ENCODE measurements around the gene SLC39A13.

Gene SLC39A13

DNA sequence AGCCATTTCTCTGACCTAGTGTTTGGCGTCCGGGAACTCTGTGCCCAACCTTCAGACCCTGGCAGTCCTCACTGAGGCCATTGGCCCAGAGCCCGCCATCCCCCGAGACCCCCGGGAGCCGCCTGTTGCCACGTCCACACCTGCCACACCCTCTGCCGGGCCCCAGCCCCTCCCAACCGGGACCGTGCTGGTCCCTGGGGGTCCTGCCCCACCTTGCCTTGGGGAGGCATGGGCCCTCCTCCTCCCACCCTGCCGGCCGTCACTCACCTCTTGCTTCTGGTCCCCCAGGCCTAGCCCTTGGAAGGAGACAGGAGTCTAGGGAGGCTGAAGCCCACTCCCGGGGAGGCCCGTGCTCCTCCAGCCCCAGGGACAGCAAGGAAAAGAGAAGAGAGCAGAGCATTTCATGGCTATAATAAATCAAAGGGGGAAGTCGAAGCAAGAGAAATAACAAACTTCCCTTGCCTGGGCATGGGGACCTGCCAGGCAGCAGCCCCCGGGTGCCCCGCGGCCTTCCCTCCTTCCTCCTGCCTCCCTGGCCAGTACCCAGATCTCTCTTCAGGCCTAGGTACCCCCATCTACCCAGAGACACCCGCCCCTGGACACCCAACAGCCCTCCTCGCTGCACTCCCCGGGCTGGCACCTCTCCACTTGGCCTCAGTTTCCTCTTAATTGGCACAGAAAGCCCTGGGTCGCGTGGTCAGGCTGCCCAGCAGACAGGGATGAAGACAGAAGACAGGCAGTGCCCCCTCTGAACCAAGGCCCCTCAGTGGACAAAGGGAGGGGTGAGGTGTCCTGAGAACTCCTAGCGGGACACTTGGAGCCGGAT lies 13.0 kb upstream of the SLC39A13 start:
- Histone ChIP-seq H3K9me3 (ENCODE audit: control insufficient read depth, insufficient read depth, low read length) (no peaks in the 10 kb centered on the region), H3K9ac (ENCODE audit: low read depth, low read length) (no peak overlapping the region), H3K27me3 (ENCODE audit: control insufficient read depth, insufficient read depth, low read length) (no peaks in the 10 kb centered on the region), H3K4me3 (ENCODE audit: low read depth, low read length) (no peak overlapping the region), H3K4me1 (ENCODE audit: control insufficient read depth, insufficient read depth, low read length) (peaks cover 8% of the 10 kb centered on the region), H3K36me3 (ENCODE audit: control insufficient read depth, insufficient read depth, low read length) (no peaks in the 10 kb centered on the region)

DNA sequence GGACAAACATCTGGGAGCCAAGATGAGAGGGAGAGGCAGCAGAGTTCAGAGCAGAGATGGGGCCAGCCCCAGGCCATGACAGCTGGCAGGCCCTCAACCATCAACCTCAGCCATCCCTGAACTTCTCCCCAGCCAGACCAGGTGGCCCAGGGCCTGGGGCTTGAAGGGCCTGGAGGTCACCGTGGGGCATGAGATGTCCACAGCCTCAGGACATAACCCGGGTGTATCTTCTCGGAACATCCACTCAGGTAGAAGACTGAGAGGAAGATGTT lies 12.4 kb upstream of the SLC39A13 start:
- no peaks in the 10 kb centered on the region for H3K36me3 ChIP-seq (ENCODE audit: control insufficient read depth, insufficient read depth, low read length)
- no peaks in the 10 kb centered on the region for H3K9me3 ChIP-seq (ENCODE audit: control insufficient read depth, insufficient read depth, low read length)
- H3K27me3 ChIP-seq (ENCODE audit: control insufficient read depth, insufficient read depth, low read length): no peaks in the 10 kb centered on the region
- peaks cover 12% of the 10 kb centered on the region for H3K4me1 ChIP-seq (ENCODE audit: control insufficient read depth, insufficient read depth, low read length)
- no peak overlapping the region for H3K4me3 ChIP-seq (ENCODE audit: low read depth, low read length)
- no peak overlapping the region for H3K9ac ChIP-seq (ENCODE audit: low read depth, low read length)

DNA sequence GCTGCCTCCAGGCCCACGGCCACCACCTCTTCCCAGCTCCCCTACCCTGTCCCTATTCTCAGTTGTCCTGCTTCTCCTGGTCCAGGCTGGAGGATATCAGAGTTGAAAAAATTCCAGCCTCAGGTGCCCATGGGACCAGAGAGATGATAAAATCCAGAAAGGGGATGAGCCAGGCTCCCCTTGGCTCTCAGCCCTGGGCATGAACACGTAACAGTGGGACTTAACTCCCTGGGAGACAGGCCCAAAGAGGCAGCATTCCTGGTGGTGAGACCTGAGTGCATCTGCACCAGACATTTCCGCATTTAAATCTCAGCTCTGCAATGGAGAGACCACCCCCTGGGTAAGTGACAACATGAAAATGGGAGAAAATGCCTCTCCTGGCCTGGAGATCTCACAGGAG lies 10.4 kb upstream of the SLC39A13 start:
- Histone ChIP-seq H3K9ac (ENCODE audit: low read depth, low read length) (no peak overlapping the region), H3K4me3 (ENCODE audit: low read depth, low read length) (no peak overlapping the region), H3K4me1 (ENCODE audit: control insufficient read depth, insufficient read depth, low read length) (peaks cover 19% of the 10 kb centered on the region), H3K36me3 (ENCODE audit: control insufficient read depth, insufficient read depth, low read length) (no peaks in the 10 kb centered on the region), H3K27me3 (ENCODE audit: control insufficient read depth, insufficient read depth, low read length) (no peaks in the 10 kb centered on the region), H3K9me3 (ENCODE audit: control insufficient read depth, insufficient read depth, low read length) (no peaks in the 10 kb centered on the region)

DNA sequence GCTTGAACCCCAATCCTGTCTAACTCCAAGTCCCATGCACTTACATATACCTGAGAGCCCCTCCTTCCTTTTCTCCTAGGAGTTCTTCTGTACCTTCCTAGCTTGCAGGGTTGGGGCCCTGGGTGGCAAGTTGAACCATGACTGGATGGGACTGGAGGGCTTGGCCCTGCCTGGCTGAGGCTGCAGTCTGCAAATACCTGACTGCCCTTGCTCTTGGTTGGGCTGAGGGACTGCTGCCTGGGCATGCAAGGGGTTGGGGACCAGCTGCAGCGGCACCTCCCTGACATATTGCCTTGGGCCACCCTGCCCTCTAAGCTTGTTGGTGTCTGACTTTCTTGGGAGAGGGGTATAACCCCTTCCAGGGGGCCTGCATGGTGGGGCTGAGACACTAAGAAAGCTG lies 9.8 kb upstream of the SLC39A13 start:
- no peak overlapping the region for H3K9ac ChIP-seq (ENCODE audit: low read depth, low read length)
- no peaks in the 10 kb centered on the region for H3K9me3 ChIP-seq (ENCODE audit: control insufficient read depth, insufficient read depth, low read length)
- H3K4me1 ChIP-seq (ENCODE audit: control insufficient read depth, insufficient read depth, low read length): peaks cover 19% of the 10 kb centered on the region
- no peaks in the 10 kb centered on the region for H3K27me3 ChIP-seq (ENCODE audit: control insufficient read depth, insufficient read depth, low read length)
- no peaks in the 10 kb centered on the region for H3K36me3 ChIP-seq (ENCODE audit: control insufficient read depth, insufficient read depth, low read length)
- H3K4me3 ChIP-seq (ENCODE audit: low read depth, low read length): no peak overlapping the region

DNA sequence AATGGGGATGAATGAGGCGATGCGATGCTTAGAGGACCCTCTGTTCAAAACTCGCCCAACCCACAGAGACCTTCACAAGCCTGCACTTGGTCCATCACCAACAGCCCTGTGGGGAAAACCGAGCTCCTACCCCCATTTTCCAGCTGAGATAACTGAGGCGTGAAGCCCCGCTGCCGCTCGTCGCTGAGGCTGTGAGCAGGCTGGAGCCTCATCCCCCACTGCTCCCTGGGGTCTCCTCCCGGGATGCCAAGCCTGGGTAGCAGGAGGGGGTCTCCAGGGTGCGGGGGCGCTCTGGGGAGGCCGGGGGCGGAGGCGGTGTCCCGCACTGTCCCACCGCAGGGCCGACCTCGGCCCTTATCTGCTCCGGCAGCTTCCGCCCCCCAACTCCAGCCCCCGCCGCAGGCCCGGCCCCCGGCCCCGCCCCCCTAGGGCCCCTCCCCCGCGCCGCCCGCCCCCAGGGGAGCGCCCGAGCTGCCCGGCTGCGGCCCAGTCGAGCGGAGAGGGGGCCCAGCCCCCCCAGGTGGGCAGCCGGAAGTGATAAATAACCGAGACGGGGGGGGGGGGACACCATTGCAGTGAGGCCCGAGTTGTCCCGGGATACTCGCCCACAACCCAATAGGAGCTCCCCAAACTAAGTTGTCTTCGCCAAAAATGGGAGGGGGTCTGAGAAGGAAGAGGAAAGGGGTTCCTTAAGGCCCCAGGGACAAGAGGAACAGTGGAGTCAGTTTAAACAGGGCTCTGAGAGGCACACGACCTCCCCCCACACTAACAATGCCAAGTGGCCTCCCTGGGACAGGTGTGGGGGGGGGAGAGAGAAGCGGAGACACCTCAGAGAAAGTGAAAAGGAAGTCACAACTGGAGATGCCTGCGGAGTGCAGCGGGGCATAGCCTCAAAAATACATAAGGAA lies 8.3 kb upstream of the SLC39A13 start:
- Histone ChIP-seq H3K9me3 (ENCODE audit: control insufficient read depth, insufficient read depth, low read length) (no peaks in the 10 kb centered on the region), H3K36me3 (ENCODE audit: control insufficient read depth, insufficient read depth, low read length) (no peaks in the 10 kb centered on the region), H3K9ac (ENCODE audit: low read depth, low read length) (no peak overlapping the region), H3K4me1 (ENCODE audit: control insufficient read depth, insufficient read depth, low read length) (peaks cover 19% of the 10 kb centered on the region), H3K4me3 (ENCODE audit: low read depth, low read length) (peak overlapping the region; percentile 74), H3K27me3 (ENCODE audit: control insufficient read depth, insufficient read depth, low read length) (no peaks in the 10 kb centered on the region)

DNA sequence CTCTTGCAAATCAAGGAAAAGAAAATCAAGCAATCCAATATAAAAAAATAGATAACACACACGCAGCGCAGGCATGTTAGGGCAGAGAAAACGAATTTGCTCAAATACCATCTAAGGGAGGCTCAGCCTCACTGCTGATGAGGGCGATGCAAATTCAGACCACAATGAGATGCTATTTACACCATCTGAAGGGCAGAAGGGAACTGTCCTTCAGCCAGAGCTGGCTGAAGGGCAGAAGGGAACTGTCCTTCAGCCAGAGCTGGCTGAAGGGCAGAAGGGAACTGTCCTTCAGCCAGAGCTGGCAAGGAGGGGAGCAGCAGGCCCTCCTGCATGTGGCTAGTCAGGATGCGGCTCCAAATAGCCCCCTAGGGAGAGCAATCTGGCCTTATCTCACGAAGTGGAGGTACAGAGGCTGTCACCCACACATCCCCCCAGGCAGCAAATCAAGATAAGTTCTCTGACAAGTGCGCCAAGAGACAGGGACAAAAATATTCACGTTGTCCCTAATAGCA lies 7.6 kb upstream of the SLC39A13 start:
- Histone ChIP-seq H3K27me3 (ENCODE audit: control insufficient read depth, insufficient read depth, low read length) (no peaks in the 10 kb centered on the region), H3K9me3 (ENCODE audit: control insufficient read depth, insufficient read depth, low read length) (no peaks in the 10 kb centered on the region), H3K4me3 (ENCODE audit: low read depth, low read length) (peak overlapping the region; percentile 74), H3K4me1 (ENCODE audit: control insufficient read depth, insufficient read depth, low read length) (peaks cover 19% of the 10 kb centered on the region), H3K9ac (ENCODE audit: low read depth, low read length) (no peak overlapping the region), H3K36me3 (ENCODE audit: control insufficient read depth, insufficient read depth, low read length) (no peaks in the 10 kb centered on the region)

DNA sequence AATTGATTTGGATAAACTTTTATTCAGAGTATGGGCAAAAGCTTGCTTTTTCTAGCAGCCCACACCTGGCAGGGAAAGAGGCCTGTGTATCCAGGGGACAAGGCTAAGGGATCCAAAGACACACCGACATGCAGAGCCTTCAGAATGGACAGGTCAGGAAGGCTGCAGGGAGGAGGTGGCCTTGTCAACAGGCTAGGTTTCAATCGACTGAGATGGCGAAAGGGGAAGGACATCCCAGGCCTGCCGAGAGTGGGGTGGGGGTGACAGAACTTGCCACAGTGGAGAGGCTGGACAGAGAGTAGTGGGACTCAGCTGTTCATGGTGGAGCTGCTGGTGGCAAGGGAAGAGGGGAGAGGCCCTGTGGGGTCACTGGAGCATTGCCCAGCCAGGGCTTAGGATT lies 5.3 kb upstream of the SLC39A13 start:
- Histone ChIP-seq H3K36me3 (ENCODE audit: control insufficient read depth, insufficient read depth, low read length) (no peaks in the 10 kb centered on the region), H3K4me1 (ENCODE audit: control insufficient read depth, insufficient read depth, low read length) (peaks cover 23% of the 10 kb centered on the region), H3K9me3 (ENCODE audit: control insufficient read depth, insufficient read depth, low read length) (no peaks in the 10 kb centered on the region), H3K9ac (ENCODE audit: low read depth, low read length) (no peak overlapping the region), H3K27me3 (ENCODE audit: control insufficient read depth, insufficient read depth, low read length) (no peaks in the 10 kb centered on the region), H3K4me3 (ENCODE audit: low read depth, low read length) (no peak overlapping the region)

DNA sequence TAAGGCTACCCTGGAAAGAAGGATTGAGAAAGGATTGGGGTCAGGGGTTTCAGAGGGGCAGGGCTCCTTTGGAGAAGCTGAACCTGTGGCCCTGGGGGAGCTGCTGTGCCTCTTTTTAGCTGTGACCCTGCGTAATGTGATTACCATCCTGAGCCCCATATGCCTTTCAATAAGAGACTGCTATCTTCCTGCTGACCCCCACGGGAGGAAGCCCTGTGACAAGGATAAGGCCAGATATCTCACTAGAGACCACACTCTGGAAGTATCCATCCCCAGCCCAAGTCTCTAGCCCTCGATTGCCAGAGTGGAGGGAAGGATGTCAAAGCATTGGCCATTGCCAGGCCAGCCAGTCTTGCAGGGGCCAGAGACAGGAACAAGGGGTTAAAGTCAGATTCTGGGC lies 4.8 kb upstream of the SLC39A13 start:
- no peak overlapping the region for H3K9ac ChIP-seq (ENCODE audit: low read depth, low read length)
- no peaks in the 10 kb centered on the region for H3K36me3 ChIP-seq (ENCODE audit: control insufficient read depth, insufficient read depth, low read length)
- H3K27me3 ChIP-seq (ENCODE audit: control insufficient read depth, insufficient read depth, low read length): no peaks in the 10 kb centered on the region
- no peak overlapping the region for H3K4me3 ChIP-seq (ENCODE audit: low read depth, low read length)
- no peaks in the 10 kb centered on the region for H3K9me3 ChIP-seq (ENCODE audit: control insufficient read depth, insufficient read depth, low read length)
- H3K4me1 ChIP-seq (ENCODE audit: control insufficient read depth, insufficient read depth, low read length): peaks cover 19% of the 10 kb centered on the region

DNA sequence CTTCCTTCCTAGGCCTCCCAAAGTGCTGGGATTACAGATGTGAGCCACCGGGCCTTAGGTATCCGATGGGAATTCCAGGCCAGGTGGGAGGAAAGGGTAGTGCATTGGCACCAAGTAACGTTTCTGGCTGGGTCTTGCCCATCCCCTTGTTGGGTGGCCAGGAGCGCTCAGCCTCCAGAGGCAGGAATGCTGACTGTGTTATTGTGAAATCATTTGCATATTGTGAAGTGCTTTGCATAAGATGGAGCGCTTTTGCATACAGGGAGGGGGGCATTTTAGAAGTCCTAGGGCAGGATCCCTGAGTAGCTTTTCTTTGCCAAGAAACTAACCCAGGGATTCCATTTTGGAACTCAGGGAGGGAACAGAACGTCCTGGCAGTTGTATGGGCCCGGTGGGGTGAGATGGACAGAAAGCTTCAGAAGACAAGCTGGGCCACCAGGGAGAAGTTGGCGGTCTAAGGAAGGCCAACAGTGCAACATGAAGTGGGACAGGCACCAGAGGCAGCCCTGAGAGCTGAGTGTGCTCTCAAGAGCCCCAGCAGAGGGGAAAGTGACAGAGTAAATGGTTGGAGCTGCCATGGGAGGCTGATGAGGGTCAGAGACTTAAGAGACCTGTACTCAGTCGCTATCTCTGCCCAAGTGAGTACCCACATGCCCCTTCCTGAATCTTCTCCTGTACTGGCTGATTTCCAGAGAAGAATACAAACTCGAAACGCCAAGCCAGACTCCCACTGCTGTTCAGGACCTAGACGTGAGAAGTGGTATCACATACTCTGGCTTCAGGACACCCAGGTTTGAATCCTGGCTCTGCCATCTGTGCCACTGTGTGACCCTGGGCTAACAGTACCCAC lies 1.3 kb upstream of the SLC39A13 start:
- peaks cover 4% of the 10 kb centered on the region for H3K36me3 ChIP-seq (ENCODE audit: control insufficient read depth, insufficient read depth, low read length)
- no peaks in the 10 kb centered on the region for H3K9me3 ChIP-seq (ENCODE audit: control insufficient read depth, insufficient read depth, low read length)
- H3K9ac ChIP-seq (ENCODE audit: low read depth, low read length): peak overlapping the region; percentile 82
- peak overlapping the region; percentile 77 for H3K4me3 ChIP-seq (ENCODE audit: low read depth, low read length)
- no peaks in the 10 kb centered on the region for H3K27me3 ChIP-seq (ENCODE audit: control insufficient read depth, insufficient read depth, low read length)
- peaks cover 10% of the 10 kb centered on the region for H3K4me1 ChIP-seq (ENCODE audit: control insufficient read depth, insufficient read depth, low read length)

DNA sequence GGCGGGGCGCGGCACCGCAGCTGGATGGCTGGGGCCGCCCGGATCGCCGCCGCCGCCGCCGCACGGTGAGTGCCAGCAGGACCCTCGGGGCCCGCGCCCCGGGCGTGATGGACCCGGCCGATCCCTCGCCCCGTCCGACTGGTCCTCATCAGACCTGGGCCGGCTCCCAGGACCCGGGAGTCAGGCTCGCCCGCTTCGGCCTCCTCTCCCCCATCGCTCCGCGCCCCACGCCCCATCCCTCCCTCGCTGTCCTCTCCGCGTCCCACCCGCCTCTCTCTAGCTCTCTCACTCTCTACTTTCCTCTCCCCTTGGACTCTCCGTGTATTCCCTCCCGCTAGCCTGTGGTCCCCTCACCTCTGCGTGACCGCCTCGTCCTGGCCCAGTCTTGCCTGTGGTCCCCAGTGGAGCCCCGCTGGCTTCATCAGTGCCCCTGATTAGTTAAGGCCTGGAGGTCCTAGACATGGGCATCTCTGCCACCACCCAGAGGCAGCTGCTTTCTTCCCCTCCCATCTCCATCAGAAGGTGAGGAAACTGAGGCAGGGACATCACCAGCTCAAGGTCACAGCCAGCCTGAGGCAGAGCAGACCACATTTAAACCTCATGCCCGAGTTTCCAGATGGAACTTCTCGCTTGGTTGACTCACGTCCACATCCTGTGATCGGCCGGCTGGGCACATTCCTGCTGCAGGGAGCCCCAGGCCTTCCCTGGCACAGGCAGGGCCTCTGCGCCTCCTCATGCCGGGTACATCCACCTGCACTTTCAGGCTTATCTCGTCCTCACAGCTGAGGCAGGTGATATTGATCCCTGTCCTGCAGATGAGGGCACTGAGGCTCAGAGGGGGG lies 429 bp downstream of the SLC39A13 start:
- Histone ChIP-seq H3K9me3 (ENCODE audit: control insufficient read depth, insufficient read depth, low read length) (no peaks in the 10 kb centered on the region), H3K4me1 (ENCODE audit: control insufficient read depth, insufficient read depth, low read length) (peaks cover 10% of the 10 kb centered on the region), H3K4me3 (ENCODE audit: low read depth, low read length) (peak overlapping the region; percentile 91), H3K27me3 (ENCODE audit: control insufficient read depth, insufficient read depth, low read length) (no peaks in the 10 kb centered on the region), H3K36me3 (ENCODE audit: control insufficient read depth, insufficient read depth, low read length) (peaks cover 12% of the 10 kb centered on the region), H3K9ac (ENCODE audit: low read depth, low read length) (peak overlapping the region; percentile 87)
